Spleen (tissue), 7 donors: ENCODE results near the gene PPP2R5C.

Source experiments
- CTCF ChIP-seq, 11 experiments: fragments of 200-600 bp in 7 of 11; fragments of 450-650 bp in 4 of 11; sonication (generic) in 4 of 11; IDR thresholded peaks in 8 of 11; conservative IDR thresholded peaks in 3 of 11; 1 replicate in 7 of 11; 2 replicates in 4 of 11; pipeline versions ENCODE4 v1.4.0 to v1.8.0; 2016 to 2021; ENCODE audit warnings: antibody characterized with exemption in 11 of 11, inconsistent platforms in 4 of 11, mild to moderate bottlenecking in 1 of 11
- POLR2AphosphoS5 ChIP-seq, 3 donors: sonication (generic); formaldehyde crosslinking; IDR thresholded peaks; one replicate each; pipeline ENCODE4 v1.5.1; 2017; ENCODE audit warnings: antibody characterized with exemption in 3 of 3
- donor health status: DM: no; HTN: no; CAD: no; lungs with moderate emphysema.
- donor health status: DM: no; HTN: no; CAD: no.
- donor health status: DM: no; HTN: no; CAD: no.

DNA sequence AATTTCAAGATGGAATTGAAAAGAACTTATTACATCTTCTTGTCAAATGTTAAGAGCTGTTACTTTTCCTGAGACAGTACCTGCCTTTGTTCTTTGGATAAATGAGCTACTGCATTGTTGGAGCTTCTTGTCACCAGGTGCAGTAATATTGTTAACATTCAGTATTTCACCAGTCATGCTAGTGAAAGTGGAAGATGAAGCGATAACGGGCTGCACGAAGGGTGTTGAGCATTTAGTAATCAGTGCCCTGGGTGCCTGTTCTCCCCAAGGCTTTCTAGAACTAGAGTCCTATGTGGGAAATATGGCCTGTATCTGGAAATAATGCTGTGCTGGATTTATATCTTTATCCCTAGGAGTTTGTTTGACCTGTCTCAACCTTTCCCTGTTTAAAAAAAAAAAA, 83.2 kb downstream of the PPP2R5C start:
- no peak for TF ChIP-seq CTCF (IDR thresholded peaks at IDR 0.05 in 8 of 11, conservative IDR thresholded peaks at IDR 0.05 in 3 of 11)
- TF ChIP-seq POLR2AphosphoS5 (IDR thresholded peaks at IDR 0.05) = no peak
